Hematopoietic multipotent progenitor cell treated with erythropoietin and hydrocortisone succinate and interleukin-3 and kit ligand, for 8 days (in vitro differentiated cells): Measurements from ENCODE around the gene TMC5.
"Not testable (repeated sequence)": the region's sequence is repeated elsewhere in the genome, so short reads cannot be mapped to it uniquely, and the experiment has no call there.

Experiments
- DNase-seq: peaks from one replicate; pipeline ENCODE4 v3.0.0-alpha.2; 2015

The TMC5 gene

DNA sequence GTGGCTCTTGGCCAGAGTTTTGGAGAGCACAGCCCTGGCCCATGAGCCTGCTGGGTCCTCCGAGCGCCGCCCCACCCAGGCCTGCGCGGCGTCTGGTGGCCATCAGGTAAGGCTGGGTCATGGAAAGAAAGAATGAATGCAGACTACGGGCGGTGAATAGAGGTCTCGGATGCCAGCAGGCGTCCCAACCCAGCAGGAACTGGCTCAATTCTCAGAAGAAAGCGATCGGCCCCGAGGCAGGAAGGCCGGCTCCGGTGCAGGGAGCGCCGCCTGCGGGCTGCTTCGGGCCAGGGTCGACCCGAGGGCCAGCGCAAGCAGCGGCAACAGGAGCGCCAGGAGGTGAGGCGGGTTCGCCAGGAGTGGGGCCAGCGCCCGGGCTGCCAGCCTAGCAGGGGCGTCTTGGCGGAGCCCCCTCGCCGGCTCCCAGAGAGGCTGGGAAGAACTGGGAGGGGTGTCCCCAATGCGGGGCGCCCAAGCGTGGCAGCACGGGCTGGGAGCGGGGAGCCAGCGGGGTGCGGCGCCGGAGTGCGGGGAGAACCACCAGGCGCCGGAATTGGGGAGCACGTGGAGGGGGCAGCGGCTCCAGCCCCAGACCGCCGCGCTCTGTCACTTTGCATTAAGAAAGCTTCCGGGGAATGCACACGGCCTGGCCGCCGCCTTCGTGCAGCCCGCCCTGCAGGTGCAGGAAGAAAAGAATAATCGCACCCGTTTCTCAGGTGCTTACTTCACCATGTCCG lies 7.1 kb upstream of the TMC5 start:
- peak; percentile 53 for DNase-seq

- DNase-seq: no peak
These were observed 6.4 kb upstream of the TMC5 start for GRCh38 chr16:19411298-19411697.

- DNase-seq: not testable (repeated sequence)
These were observed 5.6 kb upstream of the TMC5 start for GRCh38 chr16:19412055-19412454.

DNA sequence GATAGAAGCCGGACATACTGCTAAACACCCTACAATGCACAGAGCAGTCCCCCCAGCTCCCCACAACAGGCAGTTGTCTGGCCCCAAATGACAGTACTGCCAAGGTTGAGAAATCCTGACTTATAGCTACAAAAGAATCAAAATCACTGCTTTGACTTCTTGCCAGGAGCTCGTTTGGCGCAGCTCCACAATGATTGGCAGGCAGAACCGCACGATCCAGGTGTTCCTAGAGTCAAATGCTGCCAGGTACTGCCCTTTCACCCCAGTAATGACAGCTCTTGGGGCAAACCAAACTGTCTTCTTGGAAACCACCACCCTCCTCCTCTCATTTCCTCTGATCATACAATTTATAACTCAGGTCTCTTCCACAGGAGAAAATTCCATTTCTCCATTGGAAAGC lies 2.2 kb upstream of the TMC5 start:
- DNase-seq: no peak

DNA sequence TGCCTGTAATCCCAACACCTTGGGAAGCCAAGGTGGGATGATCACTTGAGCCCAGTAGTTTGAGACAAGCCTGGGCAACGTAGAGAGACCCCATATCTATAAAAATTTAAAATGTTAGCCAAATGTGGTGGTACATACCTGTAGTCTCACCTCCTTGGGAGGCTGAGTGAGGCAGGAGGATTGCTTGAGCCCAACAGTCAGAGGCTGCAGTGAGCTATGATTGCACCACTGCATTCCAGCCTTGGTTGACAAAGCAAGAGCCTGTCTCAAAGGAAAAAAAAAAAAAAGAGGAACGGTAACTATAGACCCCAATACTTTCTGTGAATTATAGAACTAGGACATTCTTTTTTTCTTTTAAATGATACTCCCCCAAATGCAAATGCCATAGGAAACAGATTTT lies 1.8 kb upstream of the TMC5 start:
- DNase-seq: no peak

- DNase-seq: no peak
These were observed 517 bp downstream of the TMC5 start for GRCh38 chr16:19418200-19418599.

DNA sequence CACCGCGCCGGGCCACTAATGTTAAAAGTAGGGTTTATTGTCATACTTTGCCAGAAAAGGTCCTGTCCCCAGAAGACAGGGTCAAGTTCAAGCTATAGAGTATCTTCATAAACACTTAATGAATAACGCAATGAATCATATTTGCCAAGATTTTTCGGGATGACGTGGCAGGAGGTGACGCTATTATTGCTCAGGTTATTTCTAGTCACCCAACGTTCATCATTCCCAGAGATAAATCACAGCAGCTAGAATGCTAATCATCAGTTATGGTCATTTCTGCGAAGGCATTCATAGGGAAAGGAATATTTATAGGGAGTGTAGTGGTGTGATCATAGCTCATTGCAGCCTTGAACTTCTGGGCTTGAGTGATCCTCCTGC lies 2.0 kb downstream of the TMC5 start:
- DNase-seq: no peak

DNA sequence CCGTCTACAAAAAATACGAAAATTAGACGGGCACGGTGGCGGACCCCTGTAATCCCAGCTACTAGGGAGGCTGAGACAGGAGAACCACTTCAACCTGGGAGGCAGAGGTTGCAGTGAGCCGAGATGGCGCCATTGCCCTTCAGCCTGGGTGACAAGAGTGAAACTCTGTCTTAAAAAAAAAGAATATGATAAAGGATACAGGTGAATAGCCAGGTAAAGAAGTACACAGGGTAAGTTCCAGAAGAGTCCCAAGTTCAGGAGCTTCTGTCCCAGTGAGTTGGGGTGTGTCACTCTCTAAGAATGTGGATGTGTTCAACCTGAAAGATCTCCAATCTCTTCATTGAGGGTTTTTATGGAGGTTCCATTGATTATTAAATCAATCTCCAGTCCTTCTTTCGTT lies 6.8 kb downstream of the TMC5 start:
- no peak for DNase-seq

GRCh38 chr16:19430345-19430744 lies 12.7 kb downstream of the TMC5 start:
- no peak for DNase-seq

DNA sequence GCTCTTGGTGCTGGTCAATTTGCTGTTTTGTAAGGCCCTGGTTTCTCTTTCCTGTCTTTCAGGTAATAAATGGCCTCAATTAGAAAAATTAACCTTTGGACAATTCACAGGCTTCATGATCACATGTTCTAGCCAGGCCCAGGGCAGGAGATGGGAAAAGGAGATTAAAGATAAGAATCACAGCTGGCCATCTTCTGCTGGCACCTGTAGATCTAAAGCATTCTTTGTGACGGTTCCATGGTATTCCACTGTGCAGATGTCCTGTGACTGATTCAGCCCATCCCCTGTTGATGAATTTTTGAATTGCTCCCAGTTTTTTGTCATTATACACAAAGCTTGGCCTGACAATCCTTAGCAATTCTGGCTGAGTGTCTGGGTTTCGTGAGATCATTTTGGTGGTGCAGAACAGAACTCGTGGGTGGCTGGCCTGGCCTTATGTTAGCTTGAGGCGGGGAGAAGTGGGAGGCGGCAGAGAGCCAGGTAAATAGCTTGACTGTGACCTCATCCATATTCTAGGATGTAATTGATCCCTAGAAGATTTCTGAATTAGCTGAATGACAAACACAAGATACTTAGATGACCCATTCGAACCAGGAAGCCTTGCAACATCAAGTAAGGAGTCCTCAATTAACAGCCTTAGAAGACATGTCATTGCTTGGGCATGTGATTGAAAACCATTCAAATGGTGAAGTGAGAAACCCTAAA lies 14.1 kb downstream of the TMC5 start:
- no peak for DNase-seq

DNA sequence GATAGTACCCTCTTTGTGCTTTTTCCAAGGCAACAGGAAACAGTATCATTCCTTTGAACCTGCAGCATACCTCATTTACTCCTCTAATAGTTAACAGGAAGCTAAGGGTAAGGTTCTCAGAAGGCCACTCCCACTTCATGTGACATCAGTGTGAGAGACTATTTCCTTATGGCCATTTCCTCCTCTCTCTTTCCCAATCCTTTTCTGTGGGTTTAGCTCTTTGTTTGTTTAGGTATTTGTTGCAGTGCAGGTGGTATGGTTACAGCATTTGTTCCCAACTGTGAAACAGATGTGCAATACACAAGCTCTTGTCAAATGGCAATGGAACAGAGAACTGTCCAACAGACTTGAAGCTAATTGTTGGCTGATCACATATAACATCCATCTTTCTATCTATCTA lies 14.7 kb downstream of the TMC5 start:
- DNase-seq: peak; percentile 20

- DNase-seq: no peak
These were observed 16.9 kb downstream of the TMC5 start for GRCh38 chr16:19434584-19434983.

- DNase-seq: no peak
These were observed 18.9 kb downstream of the TMC5 start for GRCh38 chr16:19436540-19436939.

GRCh38 chr16:19437280-19437679 lies 19.6 kb downstream of the TMC5 start:
- no peak for DNase-seq

DNA sequence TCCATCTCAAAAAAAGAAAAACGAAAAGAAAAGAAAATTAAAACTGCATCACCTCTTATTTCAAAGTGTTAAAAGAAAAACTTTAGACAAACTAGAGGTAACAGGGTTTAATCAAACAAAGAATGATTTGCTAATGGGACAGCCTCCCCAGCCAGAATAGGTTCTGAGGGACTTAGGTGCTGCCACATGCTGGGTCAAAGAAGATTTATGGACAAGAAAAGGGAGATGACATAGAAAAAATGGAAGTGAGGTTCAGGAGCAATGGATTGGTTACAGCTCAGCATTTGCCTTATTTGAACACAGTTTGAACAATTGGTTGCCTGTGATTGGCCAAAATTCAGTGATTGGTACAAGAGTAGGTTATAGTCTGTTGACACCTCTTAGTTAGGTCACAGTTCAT lies 21.1 kb downstream of the TMC5 start:
- no peak for DNase-seq

DNA sequence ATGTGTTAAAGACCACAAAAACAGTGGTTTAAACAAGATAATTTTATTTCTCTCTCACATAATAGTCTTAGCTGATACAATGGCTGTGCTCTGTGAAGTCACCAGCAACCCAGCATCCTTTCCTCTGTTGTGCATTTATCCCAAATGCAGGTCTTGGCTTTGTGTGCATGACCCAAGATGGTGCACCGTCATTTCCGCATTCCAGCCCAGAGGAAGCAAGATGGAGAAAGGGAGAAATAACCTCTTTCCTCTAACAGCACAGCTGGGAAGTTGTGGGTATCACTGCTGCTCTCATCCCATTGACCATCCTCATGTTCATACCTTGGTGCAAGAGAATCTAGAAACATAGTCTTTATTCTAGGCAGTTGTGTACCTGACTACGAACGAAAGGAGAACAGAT lies 21.8 kb downstream of the TMC5 start:
- no peak for DNase-seq

DNA sequence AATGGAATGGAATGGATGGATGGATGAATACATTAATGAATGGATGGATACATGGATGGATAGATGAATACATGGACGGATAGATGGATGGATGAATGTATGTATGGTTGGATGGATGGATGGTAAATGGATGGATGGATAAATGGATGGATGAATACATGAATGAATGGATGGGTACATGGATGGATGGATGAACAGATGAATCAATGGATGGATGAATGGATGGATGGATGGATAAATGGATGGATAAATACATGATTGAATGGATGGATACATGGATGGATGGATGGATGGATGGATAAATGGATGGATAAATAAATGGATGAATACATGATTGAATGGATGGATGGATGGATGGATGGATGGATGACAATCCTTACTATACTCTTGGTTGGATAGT lies 26.0 kb downstream of the TMC5 start:
- DNase-seq: no peak

GRCh38 chr16:19446300-19446846 lies 28.7 kb downstream of the TMC5 start:
- no peak for DNase-seq

DNA sequence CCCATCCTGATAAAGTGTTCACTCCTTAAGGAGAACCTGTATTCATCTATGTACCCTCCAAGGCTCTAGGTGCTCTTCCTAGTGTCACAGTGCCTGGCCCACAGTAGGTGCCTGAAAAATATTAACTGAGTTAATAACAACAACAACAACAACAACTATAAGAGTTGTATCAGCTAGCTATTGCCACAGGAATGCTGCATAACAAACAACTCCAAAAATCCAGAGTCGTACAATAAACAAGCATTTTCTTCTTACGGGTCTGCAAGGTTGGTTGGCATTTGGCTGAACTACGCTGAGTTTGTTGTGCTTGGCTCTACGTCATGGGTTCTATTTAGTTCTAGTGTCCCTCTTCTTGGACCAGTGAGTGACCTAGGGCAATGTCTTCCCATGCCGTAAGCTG lies 29.2 kb downstream of the TMC5 start:
- no peak for DNase-seq

DNA sequence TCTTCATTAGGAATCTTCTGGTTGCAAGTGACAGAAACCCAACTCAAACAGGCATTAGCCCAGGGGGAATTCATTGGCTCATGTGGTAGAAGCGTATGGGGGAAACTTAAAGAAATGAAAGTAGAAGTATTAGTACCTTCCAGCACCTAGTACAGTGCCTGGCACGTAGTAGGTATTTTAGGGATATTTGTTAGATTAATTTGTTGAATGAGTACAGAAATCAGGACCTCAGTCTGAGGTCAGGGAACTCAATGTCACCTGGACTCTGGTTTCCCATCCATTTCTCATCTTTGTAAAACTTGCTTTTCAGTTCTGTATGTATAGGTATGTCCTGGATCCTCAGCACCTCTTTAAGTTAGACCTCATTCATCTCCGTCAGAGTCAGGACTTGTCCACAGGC lies 32.5 kb downstream of the TMC5 start:
- DNase-seq: no peak

DNA sequence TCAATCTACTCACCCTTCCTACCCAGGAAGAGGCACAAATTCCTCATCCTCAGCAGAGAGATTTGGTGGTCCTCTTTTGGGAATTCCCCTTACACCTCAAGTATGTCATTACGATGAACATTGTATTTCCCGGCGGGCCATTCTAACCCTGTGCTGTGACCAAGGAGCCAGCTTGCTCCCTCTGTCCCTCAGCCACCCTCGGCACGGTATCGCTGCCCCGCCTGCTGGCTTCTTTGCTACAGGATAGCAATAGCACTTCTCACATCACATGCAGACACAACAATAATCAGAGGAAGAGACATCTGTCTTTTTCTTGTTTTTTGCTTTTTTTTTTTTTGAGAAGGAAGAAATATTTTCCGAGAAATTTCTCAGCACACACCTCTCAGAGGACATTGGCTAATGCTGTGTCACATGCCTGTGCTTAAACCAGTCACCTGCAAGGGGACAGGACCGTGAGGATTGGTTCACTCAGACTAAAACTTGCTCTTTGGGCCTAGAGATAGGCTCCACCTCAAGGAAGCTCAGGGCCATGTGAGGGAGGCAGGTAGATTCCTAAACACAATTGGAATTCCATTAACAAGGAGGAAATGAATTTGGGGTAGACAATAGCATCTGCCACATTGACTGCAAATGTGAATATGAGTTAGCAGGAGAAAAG lies 41.2 kb downstream of the TMC5 start:
- no peak for DNase-seq

DNA sequence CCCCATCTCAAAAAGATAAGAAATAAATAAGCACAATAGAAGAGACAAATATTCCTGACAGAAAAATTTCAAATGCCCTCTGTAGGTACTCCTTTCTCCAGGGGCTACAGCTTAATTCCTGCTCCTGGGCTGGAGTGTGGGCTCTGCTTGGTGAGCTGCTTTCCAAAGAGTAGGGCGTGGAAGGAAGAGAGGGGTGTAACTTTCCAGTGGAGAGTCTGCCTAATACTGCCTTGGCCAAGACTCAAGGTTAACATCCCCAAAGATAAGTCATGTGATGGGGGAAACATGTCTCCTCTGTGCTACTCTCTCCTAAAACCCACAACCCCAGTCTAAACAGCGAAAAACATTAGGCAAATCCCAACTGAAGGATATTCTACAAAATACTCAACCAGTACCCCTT lies 42.7 kb downstream of the TMC5 start:
- DNase-seq: no peak

DNA sequence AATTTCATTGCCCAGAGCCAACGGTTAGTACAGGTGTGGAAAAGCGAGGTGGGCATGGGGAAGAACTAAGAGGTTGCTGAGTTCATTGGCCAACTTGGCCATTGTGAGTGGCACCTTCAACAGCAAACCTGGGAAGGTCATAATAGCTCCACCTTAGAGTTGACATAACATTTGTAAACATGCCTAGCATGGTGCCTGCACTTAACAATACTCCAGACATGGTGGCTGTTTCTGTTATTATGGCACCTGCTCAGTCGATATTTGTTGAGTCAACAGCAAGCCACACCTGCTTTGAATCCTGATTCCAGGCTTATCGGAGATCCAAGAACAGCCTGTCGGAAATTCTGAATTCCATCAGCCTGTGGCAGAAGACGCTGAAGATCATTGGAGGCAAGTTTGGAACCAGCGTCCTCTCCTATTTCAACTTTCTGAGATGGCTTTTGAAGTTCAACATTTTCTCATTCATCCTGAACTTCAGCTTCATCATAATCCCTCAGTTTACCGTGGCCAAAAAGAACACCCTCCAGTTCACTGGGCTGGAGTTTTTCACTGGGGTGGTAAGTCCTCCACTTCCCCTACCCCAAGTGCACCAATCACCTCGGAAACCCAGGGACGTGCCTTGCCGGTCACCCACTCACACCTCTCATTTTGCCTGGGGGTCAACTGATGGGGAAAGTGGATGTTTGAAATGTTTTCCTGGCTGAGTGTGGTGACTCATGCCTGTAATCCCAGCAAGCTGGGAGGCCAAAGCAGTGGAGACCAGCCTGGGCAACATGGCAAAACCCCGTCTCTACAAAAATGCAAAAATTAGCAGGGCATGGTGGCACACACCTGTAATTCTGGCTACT lies 46.0 kb downstream of the TMC5 start:
- DNase-seq: no peak
